Fibroblast of skin of left biceps (primary cell): ENCODE results near the gene ANKDD1B.
A peak's percentile ranks its signal among the peaks of the same experiment; 100 is the strongest.

ENCODE experiments used
- DNase-seq, 2 experiments: peaks; one replicate each; pipeline ENCODE4 v3.0.0-alpha.2; 2013; ENCODE audit warnings: low read depth in 2 of 2

ANKDD1B gene

GRCh38 chr5:75616371-75616881, 5.2 kb downstream of the ANKDD1B start:
- no peak for DNase-seq

DNA sequence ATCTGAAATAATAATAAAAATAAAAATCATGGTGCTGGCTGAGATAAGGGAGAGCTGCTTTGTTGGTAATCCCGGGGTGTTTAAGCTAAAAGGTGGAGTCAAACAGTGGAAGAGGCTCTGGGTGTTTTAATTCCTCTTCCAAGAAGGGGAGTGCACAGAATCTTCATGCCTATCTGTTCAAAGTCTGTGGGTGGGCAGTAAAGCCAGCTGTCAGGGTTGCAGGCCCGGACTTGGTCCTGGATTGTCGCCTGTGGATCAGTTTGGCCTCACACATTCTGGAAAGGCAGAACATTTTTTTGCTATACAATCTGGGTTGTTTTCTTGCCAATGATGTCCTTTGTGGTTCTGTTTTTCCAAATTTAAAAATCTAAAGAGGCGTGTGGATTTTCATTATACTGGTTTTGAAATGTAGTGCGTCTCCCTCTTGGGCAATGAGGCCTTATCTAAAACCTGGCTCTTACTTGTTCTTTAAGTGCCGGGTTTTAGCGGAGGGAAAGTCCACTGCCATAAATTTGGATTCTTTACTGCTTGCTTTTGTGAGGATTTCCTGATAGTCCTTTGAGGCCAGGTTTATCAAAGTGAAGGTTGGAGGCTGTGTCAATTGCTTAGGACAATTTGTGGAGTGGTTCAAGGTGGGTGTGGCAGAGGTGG, 5.8 kb downstream of the ANKDD1B start:
- DNase-seq: no peak

GRCh38 chr5:75617736-75618352, 6.6 kb downstream of the ANKDD1B start:
- DNase-seq: peak; percentile 43 to 52

DNA sequence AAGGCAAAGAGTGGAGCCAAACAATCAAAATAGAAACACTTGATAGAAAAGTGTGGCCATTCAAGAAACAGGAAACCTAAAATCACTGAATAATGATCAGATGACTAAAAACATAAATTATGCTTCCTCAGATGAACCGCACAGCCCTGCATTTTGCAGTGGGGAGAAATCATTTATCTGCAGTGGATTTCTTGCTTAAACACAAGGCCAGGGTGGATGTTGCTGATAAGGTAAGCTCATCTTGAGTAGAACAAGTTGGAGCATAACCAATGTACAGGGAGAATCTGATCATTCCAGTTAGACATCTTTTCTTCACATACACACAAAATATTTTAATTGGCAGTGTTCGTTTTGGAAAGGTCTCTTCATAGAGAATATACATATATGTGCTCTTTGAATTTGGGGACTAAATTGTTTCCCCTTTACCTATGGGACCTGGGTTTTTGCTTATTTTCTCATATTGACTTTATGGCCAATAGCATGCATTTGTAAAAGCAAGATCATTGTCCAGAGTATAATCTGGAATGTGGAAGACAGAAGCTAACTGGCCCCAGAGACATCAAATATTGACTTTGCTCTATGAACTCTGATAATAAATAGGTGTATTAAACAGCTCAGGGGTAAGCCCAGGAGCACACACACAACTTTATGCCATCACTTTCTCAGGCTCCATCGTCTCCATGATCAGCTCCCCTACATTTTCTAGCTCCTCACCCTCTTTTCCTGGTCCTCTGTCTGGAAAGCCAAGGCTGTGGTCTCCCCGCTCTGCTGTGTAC, 9.1 kb downstream of the ANKDD1B start:
- DNase-seq: no peak

GRCh38 chr5:75622564-75622963, 11.3 kb downstream of the ANKDD1B start:
- no peak for DNase-seq

DNA sequence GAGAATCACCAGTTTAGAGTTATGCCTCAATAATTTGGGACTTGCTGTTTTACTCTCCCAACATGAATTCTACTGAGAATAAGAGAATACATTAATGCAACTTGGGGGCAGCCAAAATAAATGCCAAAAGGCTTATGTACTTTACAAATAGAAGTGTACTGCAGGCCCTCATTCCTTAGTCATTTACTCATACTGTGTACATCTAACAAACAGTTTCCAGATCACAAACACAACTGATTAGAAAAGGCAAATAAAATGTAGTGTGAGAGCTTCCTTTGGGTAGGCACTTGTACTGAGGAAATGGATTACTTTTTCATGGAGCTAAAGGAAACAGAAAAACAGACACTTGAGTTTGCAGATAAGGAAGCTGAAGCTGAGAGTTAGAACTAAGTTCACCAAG, 12.6 kb downstream of the ANKDD1B start:
- DNase-seq: no peak

GRCh38 chr5:75626959-75627358, 15.7 kb downstream of the ANKDD1B start:
- DNase-seq: no peak

DNA sequence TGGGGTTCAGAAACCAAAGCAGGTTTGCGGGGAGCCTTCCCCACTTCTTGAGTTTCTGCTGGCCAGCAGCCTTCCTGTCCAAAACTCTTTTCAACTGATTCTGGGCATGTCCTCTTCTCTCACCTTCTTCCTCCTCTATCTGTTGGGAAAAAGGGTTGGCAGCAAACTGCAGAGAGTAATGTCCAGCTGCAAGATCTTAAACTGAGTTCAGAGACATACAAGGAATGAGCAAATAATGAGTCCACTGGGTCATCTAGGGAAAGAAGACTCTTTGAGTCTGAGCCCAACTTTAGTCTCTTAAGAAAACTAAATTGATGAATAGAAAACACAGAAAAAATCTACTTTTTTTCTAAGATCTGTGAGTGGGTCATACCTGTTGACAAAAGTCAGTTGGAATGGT, 16.5 kb downstream of the ANKDD1B start:
- no peak for DNase-seq

DNA sequence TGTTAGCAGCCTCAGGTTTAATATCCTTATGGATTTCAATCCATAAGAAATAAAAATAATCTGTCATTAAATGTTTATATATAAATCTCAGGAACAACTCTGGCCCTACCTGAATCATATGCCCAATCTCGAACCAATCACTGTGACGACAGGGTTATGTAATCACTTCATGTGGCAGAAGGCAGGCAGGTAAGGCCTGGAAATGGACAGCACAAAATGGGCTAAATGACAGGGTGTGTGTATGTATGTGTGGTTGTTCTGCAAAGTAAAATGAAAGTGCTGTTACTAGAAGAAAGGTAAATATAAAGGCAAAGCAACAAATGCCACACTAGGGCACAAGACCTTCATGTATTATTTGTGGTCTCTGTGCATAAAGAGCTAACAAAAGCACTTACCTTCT, 19.6 kb downstream of the ANKDD1B start:
- DNase-seq: no peak

DNA sequence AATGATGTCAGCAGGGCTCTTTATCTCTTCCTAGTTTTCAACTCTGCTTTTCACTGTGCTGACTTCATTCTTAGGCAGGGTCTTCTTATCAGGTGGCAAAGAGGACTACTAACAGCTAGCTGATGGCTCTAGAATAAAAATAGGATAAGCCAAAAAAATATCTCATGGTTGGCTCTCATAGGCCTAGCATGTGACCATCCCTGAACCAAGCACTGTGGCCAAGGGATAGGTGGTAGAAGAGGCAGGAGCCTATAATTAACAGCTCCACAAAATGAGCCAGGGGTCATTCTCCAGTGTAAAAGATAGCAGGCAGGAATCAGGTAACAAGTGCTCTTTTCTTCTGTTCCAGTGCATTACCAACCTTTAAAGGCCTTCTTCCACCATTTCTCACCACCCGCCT, 21.1 kb downstream of the ANKDD1B start:
- no peak for DNase-seq

DNA sequence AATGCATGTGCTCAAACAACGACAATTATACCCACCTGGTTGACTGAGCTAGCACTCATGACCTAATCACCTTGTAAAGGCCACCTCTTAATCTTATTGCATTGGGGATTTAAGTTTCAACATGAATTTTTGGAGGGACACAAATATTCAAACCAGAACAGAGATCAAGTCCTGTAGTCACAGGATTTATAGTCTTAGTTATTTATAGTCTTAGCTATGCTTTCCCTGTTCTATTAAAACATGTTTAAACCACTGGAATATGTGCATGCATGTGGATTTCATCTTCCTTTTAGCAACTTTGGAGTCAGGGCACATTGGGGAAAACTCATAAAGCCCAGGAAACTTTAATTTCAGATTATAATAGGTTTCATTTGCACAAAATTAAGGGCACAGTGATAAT, 26.7 kb downstream of the ANKDD1B start:
- DNase-seq: no peak

DNA sequence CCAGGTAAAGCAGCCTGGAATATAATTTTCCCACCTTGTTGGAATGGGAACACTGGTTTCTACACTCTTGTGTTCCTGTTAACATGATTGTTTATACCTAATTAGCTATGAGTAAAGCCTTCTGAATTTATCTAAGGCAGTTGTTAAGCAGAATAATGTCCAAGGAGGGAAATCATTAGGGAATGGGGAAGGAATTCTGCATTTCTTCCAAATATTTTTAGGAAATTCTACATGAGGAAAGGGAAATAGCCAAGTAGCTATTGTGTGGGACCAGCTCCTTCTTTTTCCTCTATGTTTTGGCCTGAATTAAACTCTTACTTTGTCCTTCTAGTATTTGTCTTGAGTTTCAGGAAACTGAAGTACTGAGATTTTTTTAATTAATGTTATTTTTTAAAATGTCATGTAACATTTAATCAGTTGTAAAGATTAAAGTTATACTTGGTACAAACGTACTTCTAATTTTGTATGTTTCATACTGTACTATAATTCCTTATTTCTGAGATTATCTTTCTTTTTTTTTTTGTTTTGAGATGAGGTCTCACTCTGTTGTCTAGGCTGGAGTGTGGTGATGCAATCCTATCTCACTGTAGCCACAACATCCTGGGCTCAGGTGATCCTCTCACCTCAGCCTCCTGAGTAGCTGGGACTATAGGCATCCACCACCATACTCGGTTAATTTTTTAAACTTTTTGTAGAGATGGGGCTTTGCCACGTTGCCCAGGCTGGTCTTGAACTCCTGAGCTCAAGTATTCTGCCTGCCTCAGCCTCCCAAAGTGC, 28.5 kb downstream of the ANKDD1B start:
- DNase-seq: no peak

DNA sequence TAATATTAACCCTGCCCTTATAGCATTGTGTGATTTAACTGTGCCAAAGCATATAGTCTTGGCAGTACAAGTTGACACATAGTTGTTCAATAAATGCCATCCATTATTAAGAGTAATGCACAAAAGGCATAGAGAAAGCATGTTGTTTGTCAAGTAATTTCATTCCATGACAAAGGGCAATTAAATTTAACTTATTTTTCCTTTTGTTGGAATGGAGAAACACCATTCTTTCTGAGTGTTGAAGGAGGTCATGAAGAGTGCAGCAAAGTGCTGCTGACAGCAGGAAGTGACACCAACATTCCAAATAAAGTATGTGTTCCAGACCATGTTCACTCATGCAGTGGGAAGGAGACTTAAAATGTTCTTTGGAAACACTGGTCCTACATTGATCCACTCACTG, 29.1 kb downstream of the ANKDD1B start:
- DNase-seq: peak; percentile 78 to 84

- DNase-seq: no peak
Observed at GRCh38 chr5:75640826-75641225, 29.6 kb downstream of the ANKDD1B start.

GRCh38 chr5:75648712-75649111, 37.5 kb downstream of the ANKDD1B start:
- DNase-seq: no peak

DNA sequence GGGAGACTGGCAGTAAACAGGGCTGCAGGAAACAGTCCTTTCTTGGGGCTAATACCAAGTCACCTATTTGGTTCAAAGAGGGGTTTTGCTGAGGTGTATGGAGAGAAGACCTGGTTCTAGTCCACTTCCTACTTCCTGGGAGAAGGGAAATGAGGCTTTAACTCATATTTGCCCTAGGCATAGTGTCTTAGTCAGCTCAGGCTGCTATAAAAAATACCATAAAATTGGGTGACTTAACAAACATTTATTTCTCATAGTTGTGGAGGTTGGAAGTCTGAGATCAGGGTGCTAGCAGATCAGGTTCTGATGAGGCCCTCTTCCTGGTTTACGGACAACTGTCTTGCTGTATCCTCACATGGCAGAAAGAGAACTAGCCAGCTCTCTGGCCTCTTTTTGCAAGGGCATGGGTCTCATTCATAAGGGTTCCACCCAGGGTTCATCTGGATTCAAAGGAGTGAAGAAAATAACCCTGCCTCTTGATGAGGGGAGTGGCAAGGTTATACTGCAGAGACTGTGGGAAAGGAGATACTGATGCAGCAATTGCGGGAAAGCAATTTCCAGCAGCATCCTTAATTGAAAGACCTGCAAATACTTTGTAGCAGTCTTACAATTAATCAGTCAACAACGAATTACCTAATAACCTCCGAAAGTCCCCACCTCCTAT, 40.5 kb downstream of the ANKDD1B start:
- no peak for DNase-seq

- no peak for DNase-seq
Observed at GRCh38 chr5:75653521-75653920, 42.3 kb downstream of the ANKDD1B start.

DNA sequence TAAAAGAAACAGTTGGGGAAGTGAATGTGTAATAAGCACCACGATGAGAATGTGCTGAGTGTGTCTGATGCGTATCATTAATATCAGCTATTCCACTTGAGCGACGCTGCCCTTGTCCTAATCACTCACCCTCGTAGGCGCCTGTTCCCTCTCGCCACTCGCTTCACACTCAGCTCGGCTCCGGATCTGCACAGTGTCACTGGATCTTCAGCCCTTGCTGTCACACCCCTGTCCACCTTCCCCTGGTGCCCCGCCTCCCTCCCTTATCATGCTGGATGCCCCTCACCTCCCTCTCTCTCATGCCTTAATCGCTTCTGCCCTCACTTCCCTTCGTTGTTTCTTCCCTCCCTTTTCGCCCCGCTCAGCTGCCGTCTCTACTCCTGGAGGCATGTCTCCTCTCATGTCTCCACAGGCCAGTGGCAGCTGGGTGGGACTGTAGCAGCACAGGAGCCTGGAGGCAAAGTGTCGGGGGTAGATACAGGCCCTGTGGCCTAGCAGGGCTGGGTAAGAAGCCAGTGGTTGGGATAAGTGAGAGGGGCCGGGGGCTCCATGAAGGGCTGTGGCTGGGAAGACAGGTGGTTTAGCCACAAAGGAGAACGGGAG, 43.5 kb downstream of the ANKDD1B start:
- no peak for DNase-seq

DNA sequence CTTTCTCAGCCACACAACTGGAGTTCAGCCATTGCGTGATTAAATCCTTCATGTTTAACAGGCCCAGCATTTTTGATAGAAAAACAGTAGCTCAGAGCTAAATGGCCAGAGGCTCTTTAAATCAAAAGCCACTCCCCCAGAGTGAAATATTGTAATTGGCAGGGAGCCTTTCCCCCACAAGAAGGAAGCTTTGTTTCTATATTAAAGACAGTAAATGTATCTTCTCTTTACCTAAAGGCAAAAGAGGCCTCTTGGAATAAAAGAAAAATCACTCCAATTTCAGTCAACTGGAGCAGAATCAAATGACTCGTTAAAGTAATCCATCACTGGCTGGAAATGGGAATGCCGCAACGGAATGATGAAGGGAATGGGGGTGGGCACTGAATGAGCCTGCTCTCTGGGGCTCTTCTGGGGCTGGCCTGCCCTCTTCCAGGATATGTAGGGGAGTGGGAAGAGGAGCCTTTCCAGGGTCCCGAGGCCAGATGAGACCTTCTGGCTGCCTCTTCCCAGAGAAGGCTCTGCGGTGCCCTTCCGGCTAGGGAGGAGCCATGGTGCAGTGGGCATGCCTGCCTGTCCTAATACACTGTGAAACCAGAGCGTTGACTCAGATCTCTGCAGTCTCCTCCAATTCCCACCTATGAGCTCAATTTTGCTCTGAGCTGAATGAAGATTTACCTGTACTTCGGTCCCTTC, 45.2 kb downstream of the ANKDD1B start:
- peak in 1 of 2 experiments; percentile 8 for DNase-seq

DNA sequence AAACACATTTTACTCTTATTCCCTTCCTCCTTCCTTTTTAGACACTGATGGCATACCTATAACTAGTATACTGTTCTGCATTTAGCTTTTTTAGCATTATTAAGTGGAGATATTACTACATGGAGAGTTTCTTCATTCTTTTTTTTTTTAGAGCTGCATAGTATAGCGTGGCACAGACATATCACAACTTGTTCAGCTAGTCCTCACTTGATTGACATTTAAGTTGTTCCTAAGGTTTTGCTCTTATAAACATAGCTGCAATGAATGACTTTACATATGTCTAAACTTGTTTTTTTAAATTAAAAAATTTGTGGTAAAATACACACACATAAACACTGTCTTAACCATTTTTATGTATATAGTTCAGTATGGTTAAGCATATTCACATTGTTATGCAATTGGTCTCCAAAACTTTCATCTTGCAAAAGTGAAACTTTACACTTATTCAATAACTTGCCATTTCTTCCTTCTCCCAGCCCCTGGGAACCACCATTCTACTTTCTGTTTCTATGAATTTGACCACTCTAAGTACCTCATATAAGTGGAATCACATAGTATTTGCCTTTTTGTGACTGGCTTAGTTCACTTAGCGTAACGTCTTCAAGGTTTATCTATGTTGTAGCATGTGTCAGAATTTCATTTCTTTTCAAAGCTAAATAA, 48.7 kb downstream of the ANKDD1B start:
- no peak for DNase-seq
